K562 (cell line): ENCODE measurements around the gene ATOH8. TPM values are rescaled to one million over a fixed set of nuclear protein-coding genes. Genes with fewer than 3 reads are reported as not detected.

ENCODE experiments used
- IFI16 ChIP-seq: fragments of 250-450 bp; sonication (Bioruptor Pico); IDR thresholded peaks from 2 replicates; pipeline ENCODE4 v2.1.2; 2022; ENCODE audit warnings: mild to moderate bottlenecking, inconsistent platforms
- KDM1A ChIP-seq, 2 experiments: fragments of 450-650 bp; IDR thresholded peaks; 2 replicates each; pipeline ENCODE4 v1.6.1; 2016; ENCODE audit warnings: mild to moderate bottlenecking in 2 of 2
- SUPT5H ChIP-seq: fragments of 450-650 bp; IDR thresholded peaks from 2 replicates; pipeline ENCODE4 v1.6.1; 2016
- polyA plus RNA-seq, 8 experiments: library from polyadenylated mRNA; depleted of rRNA in 4 of 8; stranded (reverse) in 5 of 8; unstranded in 3 of 8; fragments of >200 nt; fragmentation: Nextera tagmentation in 2 of 8; fragmentation: Illumina TruSeq in 1 of 8; extraction: Ambion mirVana in 2 of 8; extraction: Trizol in 1 of 8; gene quantifications; 2 replicates each; pipeline versions ENCODE4 v1.2.1 to v1.2.3, GENCODE V29; 2011 to 2014; ENCODE audit warnings: inconsistent platforms in 1 of 8, missing spikeins in 1 of 8
- total RNA-seq, 7 experiments: library from RNA; depleted of rRNA in 6 of 7; stranded (reverse); fragments of >200 nt in 6 of 7; fragmentation: Illumina TruSeq in 2 of 7; extraction: Trizol in 2 of 7; gene quantifications; 2 replicates each; pipeline versions ENCODE4 v1.2.1 to v1.2.3, GENCODE V29; 2011 to 2021; ENCODE audit warnings: low replicate concordance in 1 of 7
- TF ChIP-seq, protein P1 (sequence below): fragments of 200-600 bp; sonication (generic); IDR thresholded peaks from one replicate; pipeline ENCODE4 v1.6.1; 2012; ENCODE audit warnings: mild to moderate bottlenecking, low read depth, low read length, inconsistent platforms

ATOH8 gene
- total and polyA plus RNA-seq, 9 of the 15 experiments (the other 6 are each of a cell fraction or from before 2014, with no cell fraction given), result not detected

DNA sequence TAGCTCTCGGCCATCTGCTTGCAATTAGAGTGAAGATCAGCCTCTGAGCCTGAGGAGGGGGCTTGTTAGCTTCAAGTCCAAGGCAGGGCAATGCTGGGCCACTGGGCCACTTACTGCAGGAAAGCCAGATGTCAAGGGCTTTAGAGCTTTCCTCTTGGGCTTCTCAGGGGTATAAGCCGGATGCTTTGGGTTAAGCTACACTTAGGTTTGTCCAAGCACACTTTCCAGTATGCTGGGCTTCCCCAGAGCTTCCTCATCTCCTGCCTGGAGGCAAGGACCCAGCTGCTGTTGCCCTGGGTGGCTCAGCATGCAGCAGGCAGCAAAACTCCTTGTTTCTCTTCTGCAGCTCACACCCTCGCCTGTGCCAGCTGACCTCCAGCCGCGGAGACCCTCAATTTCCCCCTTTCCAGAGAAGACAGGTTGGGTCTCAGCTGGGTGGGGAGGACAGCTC is 29.0 kb upstream of the ATOH8 start (continued):
- TF ChIP-seq, protein P1, sequence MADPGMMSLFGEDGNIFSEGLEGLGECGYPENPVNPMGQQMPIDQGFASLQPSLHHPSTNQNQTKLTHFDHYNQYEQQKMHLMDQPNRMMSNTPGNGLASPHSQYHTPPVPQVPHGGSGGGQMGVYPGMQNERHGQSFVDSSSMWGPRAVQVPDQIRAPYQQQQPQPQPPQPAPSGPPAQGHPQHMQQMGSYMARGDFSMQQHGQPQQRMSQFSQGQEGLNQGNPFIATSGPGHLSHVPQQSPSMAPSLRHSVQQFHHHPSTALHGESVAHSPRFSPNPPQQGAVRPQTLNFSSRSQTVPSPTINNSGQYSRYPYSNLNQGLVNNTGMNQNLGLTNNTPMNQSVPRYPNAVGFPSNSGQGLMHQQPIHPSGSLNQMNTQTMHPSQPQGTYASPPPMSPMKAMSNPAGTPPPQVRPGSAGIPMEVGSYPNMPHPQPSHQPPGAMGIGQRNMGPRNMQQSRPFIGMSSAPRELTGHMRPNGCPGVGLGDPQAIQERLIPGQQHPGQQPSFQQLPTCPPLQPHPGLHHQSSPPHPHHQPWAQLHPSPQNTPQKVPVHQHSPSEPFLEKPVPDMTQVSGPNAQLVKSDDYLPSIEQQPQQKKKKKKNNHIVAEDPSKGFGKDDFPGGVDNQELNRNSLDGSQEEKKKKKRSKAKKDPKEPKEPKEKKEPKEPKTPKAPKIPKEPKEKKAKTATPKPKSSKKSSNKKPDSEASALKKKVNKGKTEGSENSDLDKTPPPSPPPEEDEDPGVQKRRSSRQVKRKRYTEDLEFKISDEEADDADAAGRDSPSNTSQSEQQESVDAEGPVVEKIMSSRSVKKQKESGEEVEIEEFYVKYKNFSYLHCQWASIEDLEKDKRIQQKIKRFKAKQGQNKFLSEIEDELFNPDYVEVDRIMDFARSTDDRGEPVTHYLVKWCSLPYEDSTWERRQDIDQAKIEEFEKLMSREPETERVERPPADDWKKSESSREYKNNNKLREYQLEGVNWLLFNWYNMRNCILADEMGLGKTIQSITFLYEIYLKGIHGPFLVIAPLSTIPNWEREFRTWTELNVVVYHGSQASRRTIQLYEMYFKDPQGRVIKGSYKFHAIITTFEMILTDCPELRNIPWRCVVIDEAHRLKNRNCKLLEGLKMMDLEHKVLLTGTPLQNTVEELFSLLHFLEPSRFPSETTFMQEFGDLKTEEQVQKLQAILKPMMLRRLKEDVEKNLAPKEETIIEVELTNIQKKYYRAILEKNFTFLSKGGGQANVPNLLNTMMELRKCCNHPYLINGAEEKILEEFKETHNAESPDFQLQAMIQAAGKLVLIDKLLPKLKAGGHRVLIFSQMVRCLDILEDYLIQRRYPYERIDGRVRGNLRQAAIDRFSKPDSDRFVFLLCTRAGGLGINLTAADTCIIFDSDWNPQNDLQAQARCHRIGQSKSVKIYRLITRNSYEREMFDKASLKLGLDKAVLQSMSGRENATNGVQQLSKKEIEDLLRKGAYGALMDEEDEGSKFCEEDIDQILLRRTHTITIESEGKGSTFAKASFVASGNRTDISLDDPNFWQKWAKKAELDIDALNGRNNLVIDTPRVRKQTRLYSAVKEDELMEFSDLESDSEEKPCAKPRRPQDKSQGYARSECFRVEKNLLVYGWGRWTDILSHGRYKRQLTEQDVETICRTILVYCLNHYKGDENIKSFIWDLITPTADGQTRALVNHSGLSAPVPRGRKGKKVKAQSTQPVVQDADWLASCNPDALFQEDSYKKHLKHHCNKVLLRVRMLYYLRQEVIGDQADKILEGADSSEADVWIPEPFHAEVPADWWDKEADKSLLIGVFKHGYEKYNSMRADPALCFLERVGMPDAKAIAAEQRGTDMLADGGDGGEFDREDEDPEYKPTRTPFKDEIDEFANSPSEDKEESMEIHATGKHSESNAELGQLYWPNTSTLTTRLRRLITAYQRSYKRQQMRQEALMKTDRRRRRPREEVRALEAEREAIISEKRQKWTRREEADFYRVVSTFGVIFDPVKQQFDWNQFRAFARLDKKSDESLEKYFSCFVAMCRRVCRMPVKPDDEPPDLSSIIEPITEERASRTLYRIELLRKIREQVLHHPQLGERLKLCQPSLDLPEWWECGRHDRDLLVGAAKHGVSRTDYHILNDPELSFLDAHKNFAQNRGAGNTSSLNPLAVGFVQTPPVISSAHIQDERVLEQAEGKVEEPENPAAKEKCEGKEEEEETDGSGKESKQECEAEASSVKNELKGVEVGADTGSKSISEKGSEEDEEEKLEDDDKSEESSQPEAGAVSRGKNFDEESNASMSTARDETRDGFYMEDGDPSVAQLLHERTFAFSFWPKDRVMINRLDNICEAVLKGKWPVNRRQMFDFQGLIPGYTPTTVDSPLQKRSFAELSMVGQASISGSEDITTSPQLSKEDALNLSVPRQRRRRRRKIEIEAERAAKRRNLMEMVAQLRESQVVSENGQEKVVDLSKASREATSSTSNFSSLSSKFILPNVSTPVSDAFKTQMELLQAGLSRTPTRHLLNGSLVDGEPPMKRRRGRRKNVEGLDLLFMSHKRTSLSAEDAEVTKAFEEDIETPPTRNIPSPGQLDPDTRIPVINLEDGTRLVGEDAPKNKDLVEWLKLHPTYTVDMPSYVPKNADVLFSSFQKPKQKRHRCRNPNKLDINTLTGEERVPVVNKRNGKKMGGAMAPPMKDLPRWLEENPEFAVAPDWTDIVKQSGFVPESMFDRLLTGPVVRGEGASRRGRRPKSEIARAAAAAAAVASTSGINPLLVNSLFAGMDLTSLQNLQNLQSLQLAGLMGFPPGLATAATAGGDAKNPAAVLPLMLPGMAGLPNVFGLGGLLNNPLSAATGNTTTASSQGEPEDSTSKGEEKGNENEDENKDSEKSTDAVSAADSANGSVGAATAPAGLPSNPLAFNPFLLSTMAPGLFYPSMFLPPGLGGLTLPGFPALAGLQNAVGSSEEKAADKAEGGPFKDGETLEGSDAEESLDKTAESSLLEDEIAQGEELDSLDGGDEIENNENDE, result no peak
- TF ChIP-seq IFI16 (CRISPR knock-in tag) (no peak), SUPT5H (no peak), KDM1A (IDR thresholded peaks at IDR 0.05) (no peak)
